CD4-positive, alpha-beta T cell treated with Interleukin-6 for 4 hours (primary cell): ENCODE measurements around the gene PKLR.
A peak's percentile ranks its signal among the peaks of the same experiment; 100 is the strongest.
"Not testable (repeated sequence)": the region's sequence is repeated elsewhere in the genome, so short reads cannot be mapped to it uniquely, and the experiment has no call there.

Experiments used
- DNase-seq: peaks from one replicate; pipeline ENCODE4 v3.0.0-alpha.2; 2020; ENCODE audit warnings: mixed read lengths

The PKLR gene

GRCh38 chr1:155301342-155301841, at the start of gene PKLR:
PKLR (minus strand) TSS chr1:155301438; CDS start chr1:155301395, 43 bp downstream.
- no peak for DNase-seq

GRCh38 chr1:155342842-155343241, 41.6 kb upstream of the PKLR start:
- DNase-seq = no peak

GRCh38 chr1:155339515-155340097, 38.4 kb upstream of the PKLR start:
- no peak for DNase-seq

DNA sequence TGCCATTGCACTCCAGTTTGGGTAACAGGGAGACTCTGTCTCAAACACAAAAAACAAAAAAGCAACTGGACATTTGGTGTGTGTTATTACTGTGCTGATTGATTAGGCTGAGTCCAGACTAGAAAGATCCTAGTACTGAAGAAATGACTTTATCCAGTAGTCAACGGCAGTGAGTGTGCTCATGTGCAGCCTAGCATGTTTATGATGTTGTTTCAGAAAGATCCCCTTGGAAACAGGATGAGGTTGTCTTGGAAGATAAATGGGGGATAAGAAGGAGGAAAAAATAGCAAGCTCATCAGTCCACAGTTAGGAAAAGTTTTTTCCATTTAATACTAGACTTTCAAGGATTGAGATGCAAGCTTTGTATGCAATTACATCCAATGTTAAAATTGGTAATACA, 33.7 kb upstream of the PKLR start:
- no peak for DNase-seq

DNA sequence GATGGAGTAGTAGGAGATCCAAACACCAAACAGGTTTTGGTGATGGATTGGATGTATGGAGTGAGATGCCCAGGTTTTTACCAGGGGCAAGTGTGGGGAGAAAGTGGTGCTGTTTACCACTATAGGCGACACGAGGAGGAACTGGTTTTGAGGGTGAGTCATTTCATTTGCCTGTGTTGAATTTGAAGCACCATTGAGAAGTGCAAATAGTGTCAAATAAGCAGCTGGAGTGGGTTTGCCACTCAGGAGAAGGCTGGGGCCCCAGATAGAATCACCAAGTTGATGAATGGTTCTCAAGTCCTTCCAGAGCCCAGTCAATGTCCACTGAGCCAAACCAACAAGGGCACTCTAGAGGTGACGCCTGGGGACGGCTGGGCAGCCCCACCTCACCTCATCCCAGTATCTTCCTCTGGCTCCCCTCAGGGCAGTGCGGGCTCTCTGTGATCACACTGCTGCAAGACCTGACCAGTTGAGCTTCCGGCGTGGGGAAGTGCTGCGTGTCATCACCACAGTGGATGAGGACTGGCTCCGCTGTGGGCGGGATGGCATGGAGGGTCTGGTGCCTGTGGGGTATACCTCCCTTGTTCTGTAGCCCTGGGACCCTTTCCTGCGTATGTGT, 28.9 kb upstream of the PKLR start:
- no peak for DNase-seq

DNA sequence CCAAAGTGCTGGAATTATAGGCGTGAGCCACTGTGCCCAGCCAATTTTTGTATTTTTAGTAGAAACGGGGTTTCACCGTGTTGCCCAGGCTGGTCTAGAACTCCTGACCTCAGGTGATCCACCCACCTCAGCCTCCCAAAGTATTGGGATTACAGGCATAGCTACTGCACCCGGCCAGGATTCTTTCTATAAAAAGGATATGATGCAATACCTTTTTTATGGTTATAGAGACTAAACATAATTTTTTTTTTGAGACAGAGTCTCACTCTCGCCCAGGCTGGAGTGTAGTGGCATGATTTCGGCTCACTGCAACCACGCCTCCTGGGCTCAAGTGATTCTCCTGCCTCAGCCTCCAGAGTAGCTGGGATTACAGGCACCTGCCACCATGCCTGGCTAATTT, 27.6 kb upstream of the PKLR start:
- DNase-seq = not testable (repeated sequence)

DNA sequence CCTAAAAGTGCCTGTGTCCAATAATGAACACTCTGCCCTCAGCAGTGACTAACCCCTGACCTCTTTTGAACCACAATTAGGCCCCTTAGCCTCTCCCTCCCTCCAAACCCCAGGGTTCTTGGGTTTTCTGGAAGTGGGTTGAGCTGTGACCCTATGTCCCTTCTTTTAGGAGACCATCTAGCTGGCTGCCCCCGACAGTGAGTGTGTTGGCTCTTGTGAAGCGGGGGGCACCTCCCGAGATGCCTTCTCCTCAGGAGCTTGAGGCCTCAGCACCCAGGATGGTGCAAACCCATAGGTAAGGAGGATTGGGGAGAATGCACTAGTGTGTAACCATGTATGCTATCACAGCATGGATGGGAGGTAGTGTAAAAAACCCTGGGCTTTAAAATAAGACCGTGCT, 26.7 kb upstream of the PKLR start:
- no peak for DNase-seq

- DNase-seq = no peak
Measured at GRCh38 chr1:155326631-155327037, 25.4 kb upstream of the PKLR start.

DNA sequence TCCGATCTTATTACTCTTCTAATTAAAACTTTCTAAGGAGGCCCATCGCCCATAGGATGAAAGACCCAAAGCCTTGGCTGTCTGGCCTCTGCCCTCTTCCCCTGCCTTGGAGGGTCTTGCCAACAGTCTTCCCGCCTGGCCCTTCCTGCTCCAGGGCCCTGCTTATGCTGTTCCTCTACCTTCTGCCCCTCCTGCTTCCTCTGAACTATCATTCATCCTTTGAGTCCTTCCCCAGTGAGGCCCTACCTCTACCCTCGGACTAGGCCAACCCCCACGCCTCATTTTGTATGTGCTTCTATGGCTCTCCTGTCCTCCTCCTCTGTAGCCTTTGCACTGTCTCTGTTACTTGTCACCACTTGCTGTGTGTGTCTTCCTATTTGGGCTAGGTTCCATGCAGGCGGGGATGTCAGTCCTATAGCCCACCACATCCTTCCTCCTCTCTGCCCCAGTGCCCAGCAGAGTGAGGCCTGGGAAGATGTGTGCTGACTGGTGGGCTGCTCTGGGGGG, 24.8 kb upstream of the PKLR start:
- no peak for DNase-seq

DNA sequence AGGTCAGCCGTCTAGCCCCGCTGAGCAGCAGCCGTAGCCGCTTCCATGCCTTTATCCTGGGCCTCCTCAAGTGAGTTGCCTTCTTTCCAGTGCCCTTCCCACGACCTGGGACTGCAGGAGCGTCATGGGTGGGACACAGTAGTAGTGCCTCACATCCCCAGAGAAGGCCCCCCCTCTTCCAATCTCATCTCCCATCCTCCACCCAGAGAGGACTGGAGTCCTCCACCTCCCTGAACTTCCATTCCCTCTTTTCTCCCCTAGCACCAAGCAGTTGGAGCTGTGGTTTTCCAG, 24.3 kb upstream of the PKLR start:
- no peak for DNase-seq

GRCh38 chr1:155324717-155325602, 23.7 kb upstream of the PKLR start:
- peak; percentile 11 for DNase-seq

DNA sequence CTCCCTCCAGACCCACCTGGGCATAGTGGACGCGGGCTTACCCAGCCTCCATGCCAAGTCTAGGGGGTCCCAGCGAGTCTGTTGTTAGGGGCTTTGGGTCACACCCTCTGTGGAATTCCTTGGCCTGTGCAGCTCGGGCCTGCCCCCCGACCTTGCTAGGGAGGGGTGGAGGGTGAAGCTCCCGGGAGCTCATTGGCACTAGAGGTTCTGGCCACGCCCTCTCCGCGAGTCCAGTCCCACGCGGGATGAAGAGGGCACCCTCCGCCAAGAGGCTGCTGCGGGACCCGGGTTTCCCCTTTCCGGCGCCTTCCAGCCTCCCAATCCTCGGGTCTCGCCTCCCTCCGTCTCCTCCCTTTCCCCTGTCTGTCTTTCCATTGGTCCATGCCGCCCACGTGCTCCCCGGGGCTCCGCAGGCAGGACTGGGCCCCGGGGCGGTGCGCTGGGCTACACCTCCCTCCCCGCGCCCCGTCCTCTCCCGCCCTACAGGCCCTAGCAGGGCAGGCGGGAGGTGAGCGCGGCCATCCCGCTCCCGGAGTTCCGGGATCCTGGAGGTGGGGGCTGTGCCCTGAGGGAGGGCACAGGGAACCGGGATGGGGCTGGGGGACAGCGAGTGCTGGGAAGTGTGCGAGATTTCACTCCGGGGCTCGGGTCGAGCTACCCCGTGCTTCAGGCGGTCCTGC, 22.9 kb upstream of the PKLR start:
- peak; percentile 88 for DNase-seq

DNA sequence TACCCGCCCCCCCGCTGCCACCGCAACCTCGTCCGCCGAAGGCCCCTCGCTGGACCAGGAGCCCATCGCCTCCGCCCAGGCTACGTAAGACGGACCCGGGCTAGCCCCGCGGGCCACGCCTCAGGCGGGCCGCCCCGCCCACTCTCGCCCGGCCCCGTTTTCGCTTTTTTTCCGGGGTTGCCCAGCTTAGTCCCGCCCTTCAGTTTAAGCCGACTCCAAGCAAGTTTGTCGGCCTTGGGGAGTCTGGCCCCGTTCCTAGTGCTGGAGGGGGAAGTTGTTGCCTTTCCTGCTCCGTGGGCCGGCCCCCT, 22.4 kb upstream of the PKLR start:
- peak; percentile 85 for DNase-seq

GRCh38 chr1:155322953-155323728, 21.9 kb upstream of the PKLR start:
- DNase-seq = peak; percentile 89

DNA sequence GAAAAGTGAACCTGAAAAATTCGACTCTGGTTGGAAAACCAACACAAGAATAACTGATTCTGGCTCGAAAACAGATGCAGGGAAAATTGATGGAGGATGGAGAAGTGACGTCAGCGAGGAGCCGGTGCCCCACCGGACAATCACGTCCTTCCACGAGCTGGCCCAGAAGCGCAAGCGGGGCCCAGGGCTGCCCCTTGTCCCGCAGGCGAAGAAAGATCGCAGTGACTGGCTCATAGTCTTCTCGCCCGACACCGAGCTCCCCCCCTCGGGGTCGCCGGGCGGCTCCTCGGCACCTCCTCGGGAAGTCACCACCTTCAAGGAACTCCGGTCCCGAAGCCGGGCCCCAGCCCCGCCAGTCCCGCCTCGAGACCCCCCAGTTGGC, 21.3 kb upstream of the PKLR start:
- DNase-seq = peak; percentile 10

GRCh38 chr1:155321639-155322503, 20.6 kb upstream of the PKLR start:
- DNase-seq = no peak

DNA sequence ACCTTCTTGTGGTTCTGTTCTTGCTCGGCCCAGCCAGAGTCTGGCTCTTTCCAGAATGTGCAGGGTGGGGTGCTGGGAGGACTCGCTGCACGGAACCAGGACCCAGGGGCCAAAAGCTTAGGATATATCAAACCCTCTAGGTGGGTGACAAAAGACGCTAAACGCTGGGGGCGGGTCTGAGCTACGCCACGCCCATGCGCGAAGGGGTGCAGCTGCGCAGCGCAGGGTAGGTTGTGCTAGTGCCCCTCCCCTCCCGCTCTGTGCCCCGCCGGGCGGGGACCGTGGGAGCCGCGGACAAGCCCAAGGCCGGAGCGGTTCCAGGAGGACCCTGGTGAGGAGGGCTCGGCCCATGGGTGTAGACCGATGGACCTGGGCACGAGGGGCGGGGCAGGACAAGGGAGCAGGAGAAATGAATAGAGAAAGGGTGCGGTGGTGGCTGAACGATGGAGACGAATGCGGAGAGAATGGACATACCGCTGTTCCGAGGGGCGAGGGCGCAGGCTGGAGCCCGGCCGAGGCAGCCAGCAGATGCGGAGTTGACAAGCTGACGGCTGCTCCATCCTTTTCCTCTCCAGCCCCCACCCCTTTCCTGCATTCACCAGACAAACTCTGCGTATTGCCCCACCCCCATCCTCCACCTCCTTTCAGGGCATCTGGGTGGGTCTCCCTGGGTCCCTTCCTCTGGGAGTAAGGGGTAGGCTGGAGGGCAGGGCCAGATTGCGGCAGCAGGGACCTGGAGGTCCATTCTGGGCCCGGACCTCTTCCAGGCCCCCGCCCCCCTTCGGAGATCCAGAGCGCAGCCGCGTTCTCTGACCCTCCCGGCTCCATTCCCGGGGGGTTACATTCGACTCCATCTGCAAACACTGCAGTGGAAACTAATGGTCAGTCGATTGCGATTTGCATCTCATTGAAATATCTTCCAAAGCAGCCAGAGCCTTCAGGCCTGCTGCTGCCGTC, 19.7 kb upstream of the PKLR start, which contains the start of gene RUSC1:
Gene RUSC1 (plus strand): TSS at position 234 of the 957 bp plus-strand sequence. CDS start 880 bp downstream, outside the sequence.
- DNase-seq = peak; percentile 86

DNA sequence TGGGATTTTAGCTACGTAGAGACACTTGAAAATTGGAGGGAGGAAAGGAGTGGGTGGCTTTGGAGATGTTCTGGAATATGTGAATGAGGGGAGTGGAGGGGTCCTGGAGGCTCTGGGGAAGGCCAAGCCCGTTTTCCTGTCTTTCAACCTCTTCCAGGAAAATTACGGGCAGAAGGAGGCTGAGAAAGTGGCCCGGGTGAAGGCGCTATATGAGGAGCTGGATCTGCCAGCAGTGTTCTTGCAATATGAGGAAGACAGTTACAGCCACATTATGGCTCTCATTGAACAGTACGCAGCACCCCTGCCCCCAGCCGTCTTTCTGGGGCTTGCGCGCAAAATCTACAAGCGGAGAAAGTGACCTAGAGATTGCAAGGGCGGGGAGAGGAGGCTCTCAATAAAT, 19.0 kb upstream of the PKLR start:
- no peak for DNase-seq

DNA sequence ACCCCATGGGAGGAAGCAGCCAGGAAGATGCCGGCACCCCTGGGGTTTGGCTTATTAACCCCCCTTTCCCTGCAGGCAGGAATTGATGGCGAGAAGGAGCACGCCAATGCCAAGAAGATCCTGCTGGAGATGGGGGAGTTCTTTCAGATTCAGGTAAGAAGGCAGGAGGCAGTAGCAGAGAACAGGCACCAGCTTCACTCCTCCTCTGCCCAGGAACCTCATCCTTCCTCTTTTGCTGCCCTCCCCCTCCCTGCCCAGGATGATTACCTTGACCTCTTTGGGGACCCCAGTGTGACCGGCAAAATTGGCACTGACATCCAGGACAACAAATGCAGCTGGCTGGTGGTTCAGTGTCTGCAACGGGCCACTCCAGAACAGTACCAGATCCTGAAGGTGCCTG, 18.3 kb upstream of the PKLR start:
- no peak for DNase-seq

- no peak for DNase-seq
Measured at GRCh38 chr1:155318082-155318481, 16.8 kb upstream of the PKLR start.
